ENCODE data around the gene UVSSA. TPM values are rescaled to one million over a fixed set of nuclear protein-coding genes. Genes with fewer than 3 reads are reported as not detected.

Gene UVSSA
- total RNA-seq, 1 donor from 2014 or later = 33.9 TPM

- H3K36me3 Mint-ChIP-seq (ENCODE audit: unreplicated experiment) = peaks cover 10% of the 10 kb centered on the region
- TF ChIP-seq CTCF (IDR thresholded peaks at IDR 0.05; ENCODE audit: partially characterized antibody, unreplicated experiment) = no peak
- peaks cover 8% of the 10 kb centered on the region for H3K9me3 Mint-ChIP-seq (ENCODE audit: unreplicated experiment)
- no peak overlapping the region for H3K4me3 Mint-ChIP-seq (ENCODE audit: unreplicated experiment)
- no peak overlapping the region for H3K27ac Mint-ChIP-seq (ENCODE audit: unreplicated experiment)
- DNase-seq = no peak
- peaks cover 6% of the 10 kb centered on the region for H3K27me3 Mint-ChIP-seq (ENCODE audit: unreplicated experiment)
- H3K4me1 Mint-ChIP-seq (ENCODE audit: low read depth, unreplicated experiment) = no peaks in the 10 kb centered on the region
Measured at GRCh38 chr4:1337951-1338751, 8.9 kb upstream of the UVSSA start.

DNA sequence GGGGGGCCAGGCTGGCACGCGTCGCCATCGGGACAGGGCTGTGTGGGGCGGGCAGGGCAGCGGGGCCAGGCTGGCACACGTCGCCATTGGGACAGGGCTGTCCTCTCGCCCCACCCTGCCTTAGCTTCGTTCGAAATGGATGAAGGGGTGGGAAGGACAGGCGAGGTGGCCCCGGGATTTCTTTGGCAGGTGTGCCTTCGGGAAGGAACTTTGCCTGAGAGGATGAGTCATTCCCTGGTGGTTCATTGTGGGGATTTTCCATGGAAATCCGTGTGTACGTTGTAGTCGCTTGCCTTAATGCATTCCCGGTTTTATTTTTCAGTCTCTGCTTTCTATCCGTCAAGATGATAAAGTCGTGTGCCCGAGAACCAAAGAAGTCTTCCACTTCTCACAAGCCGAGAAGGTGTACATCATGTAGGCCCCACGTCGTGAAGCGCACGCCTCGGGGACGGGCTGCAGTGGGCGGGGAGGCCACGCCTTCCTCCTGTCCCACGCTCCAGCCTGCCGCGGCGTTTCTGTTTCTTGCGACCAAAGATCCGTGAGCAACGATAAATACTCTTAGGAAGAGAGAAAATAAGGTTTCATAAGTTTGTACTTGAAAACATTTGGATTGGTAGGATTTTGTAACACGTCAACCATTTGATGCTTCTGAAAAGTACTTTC lies 8.1 kb upstream of the UVSSA start:
- Mint-ChIP-seq H3K27ac (ENCODE audit: unreplicated experiment) (no peak overlapping the region), H3K9me3 (ENCODE audit: unreplicated experiment) (peaks cover 8% of the 10 kb centered on the region), H3K4me3 (ENCODE audit: unreplicated experiment) (no peak overlapping the region), H3K4me1 (ENCODE audit: low read depth, unreplicated experiment) (no peaks in the 10 kb centered on the region), H3K27me3 (ENCODE audit: unreplicated experiment) (peaks cover 6% of the 10 kb centered on the region), H3K36me3 (ENCODE audit: unreplicated experiment) (peaks cover 10% of the 10 kb centered on the region)
- no peak for TF ChIP-seq CTCF (IDR thresholded peaks at IDR 0.05; ENCODE audit: partially characterized antibody, unreplicated experiment)
- DNase-seq = no peak

- DNase-seq = no peak
- no peak for TF ChIP-seq CTCF (IDR thresholded peaks at IDR 0.05; ENCODE audit: partially characterized antibody, unreplicated experiment)
- peaks cover 8% of the 10 kb centered on the region for H3K9me3 Mint-ChIP-seq (ENCODE audit: unreplicated experiment)
- H3K36me3 Mint-ChIP-seq (ENCODE audit: unreplicated experiment) = peaks cover 10% of the 10 kb centered on the region
- H3K4me3 Mint-ChIP-seq (ENCODE audit: unreplicated experiment) = no peak overlapping the region
- H3K27ac Mint-ChIP-seq (ENCODE audit: unreplicated experiment) = no peak overlapping the region
- peaks cover under 1% of the 10 kb centered on the region for H3K4me1 Mint-ChIP-seq (ENCODE audit: low read depth, unreplicated experiment)
- H3K27me3 Mint-ChIP-seq (ENCODE audit: unreplicated experiment) = peaks cover 6% of the 10 kb centered on the region
Measured at GRCh38 chr4:1339489-1339888, 7.5 kb upstream of the UVSSA start.

DNA sequence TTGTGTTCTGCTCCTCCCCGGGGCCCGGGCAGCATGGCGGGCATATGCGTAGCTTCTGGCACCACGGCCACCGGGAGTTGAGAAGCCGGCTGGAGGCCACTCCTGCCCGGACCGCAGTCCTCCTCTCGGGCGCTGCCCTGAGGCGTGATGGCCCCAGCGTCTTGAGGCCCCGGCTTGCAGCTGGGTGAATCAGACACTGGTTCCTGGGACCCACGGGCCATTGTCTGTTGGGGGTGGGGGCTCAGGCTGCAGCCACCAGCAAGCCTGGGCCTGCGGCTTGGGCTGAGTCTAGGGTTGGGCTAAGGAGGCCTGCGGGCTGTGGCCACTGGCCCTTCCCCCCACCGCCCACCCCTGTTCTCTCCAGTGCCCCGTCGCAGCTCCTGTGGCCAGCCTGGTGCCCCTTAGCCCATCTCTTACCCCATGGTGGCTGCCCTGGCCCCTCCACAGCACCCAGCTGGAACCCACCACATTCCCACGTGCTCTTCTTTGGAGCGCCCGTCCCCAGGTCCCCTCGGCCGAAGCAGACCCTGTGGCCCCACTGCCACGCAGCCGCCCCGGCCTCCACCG lies 6.7 kb upstream of the UVSSA start:
- peaks cover 5% of the 10 kb centered on the region for H3K27me3 Mint-ChIP-seq (ENCODE audit: unreplicated experiment)
- no peak overlapping the region for H3K27ac Mint-ChIP-seq (ENCODE audit: unreplicated experiment)
- peaks cover 7% of the 10 kb centered on the region for H3K4me1 Mint-ChIP-seq (ENCODE audit: low read depth, unreplicated experiment)
- DNase-seq = no peak
- H3K9me3 Mint-ChIP-seq (ENCODE audit: unreplicated experiment) = peaks cover 10% of the 10 kb centered on the region
- TF ChIP-seq CTCF (IDR thresholded peaks at IDR 0.05; ENCODE audit: partially characterized antibody, unreplicated experiment) = no peak
- H3K4me3 Mint-ChIP-seq (ENCODE audit: unreplicated experiment) = no peak overlapping the region
- H3K36me3 Mint-ChIP-seq (ENCODE audit: unreplicated experiment) = peaks cover 10% of the 10 kb centered on the region

GRCh38 chr4:1340861-1341260 lies 6.1 kb upstream of the UVSSA start:
- Mint-ChIP-seq H3K9me3 (ENCODE audit: unreplicated experiment) (peaks cover 13% of the 10 kb centered on the region), H3K4me3 (ENCODE audit: unreplicated experiment) (no peak overlapping the region), H3K27me3 (ENCODE audit: unreplicated experiment) (peaks cover 8% of the 10 kb centered on the region), H3K36me3 (ENCODE audit: unreplicated experiment) (peaks cover 10% of the 10 kb centered on the region), H3K27ac (ENCODE audit: unreplicated experiment) (no peak overlapping the region), H3K4me1 (ENCODE audit: low read depth, unreplicated experiment) (peaks cover 7% of the 10 kb centered on the region)
- no peak for DNase-seq
- TF ChIP-seq CTCF (IDR thresholded peaks at IDR 0.05; ENCODE audit: partially characterized antibody, unreplicated experiment) = no peak

All from glutamatergic neuron (in vitro differentiated cells).